GM18508 (cell line): ENCODE measurements around the gene NAXD.
"Not testable (repeated sequence)": the region's sequence is repeated elsewhere in the genome, so short reads cannot be mapped to it uniquely, and the experiment has no call there.

ENCODE experiments used
- ATAC-seq: cut with Tn5 transposase; IDR thresholded peaks from one replicate; pipeline ENCODE4 v1.9.1; 2021; ENCODE audit warnings: moderate number of reproducible peaks; ENCODE audit not compliant: insufficient read depth, unreplicated experiment

NAXD gene

GRCh38 chr13:110592665-110593064 lies 22.7 kb upstream of the NAXD start:
- ATAC-seq, result no peak

- peak; percentile 80 for ATAC-seq
Observed at GRCh38 chr13:110593430-110594130, 21.8 kb upstream of the NAXD start.

GRCh38 chr13:110597041-110597689 lies 18.2 kb upstream of the NAXD start:
- no peak for ATAC-seq

GRCh38 chr13:110600261-110600819 lies 15.0 kb upstream of the NAXD start:
- ATAC-seq, result no peak

- no peak for ATAC-seq
Observed at GRCh38 chr13:110600980-110601379, 14.4 kb upstream of the NAXD start.

- no peak for ATAC-seq
Observed at GRCh38 chr13:110605132-110605531, 10.2 kb upstream of the NAXD start.

GRCh38 chr13:110606281-110606680 lies 9.1 kb upstream of the NAXD start:
- ATAC-seq, result not testable (repeated sequence)

GRCh38 chr13:110607675-110608224 lies 7.6 kb upstream of the NAXD start:
- ATAC-seq, result no peak

- no peak for ATAC-seq
Observed at GRCh38 chr13:110610955-110611595, 4.3 kb upstream of the NAXD start.

GRCh38 chr13:110615005-110615321 lies 382 bp upstream of the NAXD start:
- no peak for ATAC-seq

- peak; percentile 2 for ATAC-seq
Observed at GRCh38 chr13:110616103-110617101, 1.1 kb downstream of the NAXD start.

GRCh38 chr13:110617321-110618072 lies 2.2 kb downstream of the NAXD start:
- no peak for ATAC-seq

GRCh38 chr13:110618167-110618566 lies 2.8 kb downstream of the NAXD start:
- ATAC-seq, result no peak

- no peak for ATAC-seq
Observed at GRCh38 chr13:110618780-110619179, 3.4 kb downstream of the NAXD start.

GRCh38 chr13:110620596-110620995 lies 5.3 kb downstream of the NAXD start:
- no peak for ATAC-seq

- ATAC-seq, result no peak
Observed at GRCh38 chr13:110624766-110625756, 9.7 kb downstream of the NAXD start.

- no peak for ATAC-seq
Observed at GRCh38 chr13:110625771-110626321, 10.5 kb downstream of the NAXD start.

- ATAC-seq, result no peak
Observed at GRCh38 chr13:110626521-110626920, 11.2 kb downstream of the NAXD start.
